ENCODE results near the gene CR1L. TPM values are rescaled to one million over a fixed set of nuclear protein-coding genes. Genes with fewer than 3 reads are reported as not detected.
"Not testable (repeated sequence)": the region's sequence is repeated elsewhere in the genome, so short reads cannot be mapped to it uniquely, and the experiment has no call there.

The CR1L gene
- total RNA-seq, 1 experiment from 2014 or later: 13.7 TPM

GRCh38 chr1:207691010-207691409, 46.1 kb downstream of the CR1L start (continued):
- TF ChIP-seq TCF7 (CRISPR knock-in tag; IDR thresholded peaks at IDR 0.05; ENCODE audit: low read depth) (no peak), ZNF671 (CRISPR knock-in tag; IDR thresholded peaks at IDR 0.05) (no peak), NR3C1 (CRISPR knock-in tag; conservative IDR thresholded peaks at IDR 0.05; ENCODE audit: low read depth) (no peak), TEAD4 (CRISPR knock-in tag; IDR thresholded peaks at IDR 0.05) (no peak), NR2C2 (CRISPR knock-in tag; IDR thresholded peaks at IDR 0.05) (no peak), EMX1 (CRISPR knock-in tag; IDR thresholded peaks at IDR 0.05) (no peak), ZNF532 (CRISPR knock-in tag; IDR thresholded peaks at IDR 0.05; ENCODE audit: borderline replicate concordance) (no peak), GABPB1 (CRISPR knock-in tag; IDR thresholded peaks at IDR 0.05) (no peak)

- H3K27ac Mint-ChIP-seq: no peak overlapping the region
- ATAC-seq (no peak), DNase-seq (ENCODE audit: low spot score) (no peak)
- no peak overlapping the region for H3K4me3 Mint-ChIP-seq
- H3K9me3 Mint-ChIP-seq: no peaks in the 10 kb centered on the region
- no peaks in the 10 kb centered on the region for H3K27me3 Mint-ChIP-seq (ENCODE audit: low read depth)
- ChIA-PET CTCF (interaction anchor here (0.7 to 1.6 kb wide), 3 partner anchors 11 to 105 kb away, joined by 3 to 6 read pairs (median 4); no protein-coding TSS in a partner anchor), POLR2A (no interaction called here)
- no peak for TF ChIP-seq ETV6 (CRISPR knock-in tag; IDR thresholded peaks at IDR 0.05)
- TF ChIP-seq RELA (CRISPR knock-in tag; IDR thresholded peaks at IDR 0.05; ENCODE audit: borderline replicate concordance): no peak
- no peak for TF ChIP-seq NR2C2 (CRISPR knock-in tag; IDR thresholded peaks at IDR 0.05)
- no peaks in the 10 kb centered on the region for H3K36me3 Mint-ChIP-seq
- peaks cover 7% of the 10 kb centered on the region for H3K4me1 Mint-ChIP-seq
These were observed 46.9 kb downstream of the CR1L start for GRCh38 chr1:207691841-207692240.

DNA sequence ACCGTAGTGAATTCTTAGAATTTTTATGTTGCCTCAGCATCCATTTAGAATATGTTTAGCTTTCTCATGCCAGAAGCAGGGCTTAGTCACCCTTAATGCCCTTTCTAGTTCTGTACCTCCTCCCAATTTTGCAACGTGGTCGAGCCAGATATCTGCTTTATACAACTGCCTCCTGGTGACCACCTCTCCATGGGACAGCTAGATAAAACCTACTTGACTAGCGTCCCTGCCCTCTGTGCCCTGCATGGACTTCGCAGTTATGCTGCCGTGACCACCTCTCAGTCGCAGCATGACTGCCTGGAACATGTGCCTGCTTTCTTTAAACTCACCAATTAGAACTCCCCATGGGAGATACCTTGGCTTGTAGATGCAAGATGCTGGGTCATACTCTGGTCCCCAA, 47.4 kb downstream of the CR1L start:
- not testable (repeated sequence) for ATAC-seq; H3K27me3 Mint-ChIP-seq (ENCODE audit: low read depth); H3K36me3 Mint-ChIP-seq

DNA sequence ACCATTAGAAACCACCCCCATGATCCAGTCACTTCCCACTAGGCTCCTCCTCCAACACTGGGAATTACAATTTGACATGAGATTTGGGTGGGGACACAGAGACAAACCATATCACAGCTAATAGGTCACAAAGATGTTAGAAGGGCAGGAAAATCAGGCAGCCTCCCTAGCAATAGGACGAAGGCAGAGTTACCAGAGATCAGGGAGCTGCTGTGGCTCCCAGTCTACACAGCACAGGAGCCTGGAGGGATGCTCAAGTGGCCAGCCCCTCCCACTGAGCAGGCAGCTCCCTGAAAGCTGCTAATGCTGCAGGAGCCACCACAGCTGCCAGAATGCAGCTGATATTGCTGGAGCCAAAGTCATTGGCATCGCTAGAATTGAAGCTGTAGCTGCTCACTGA, 51.0 kb downstream of the CR1L start:
- Mint-ChIP-seq H3K27me3 (ENCODE audit: low read depth) (no peaks in the 10 kb centered on the region), H3K9me3 (no peaks in the 10 kb centered on the region), H3K4me1 (peaks cover 12% of the 10 kb centered on the region), H3K4me3 (no peak overlapping the region), H3K27ac (no peak overlapping the region), H3K36me3 (no peaks in the 10 kb centered on the region)
- peak; percentile 27 for DNase-seq (ENCODE audit: low spot score)
- CTCF ChIA-PET: interaction anchor here (0.8 kb wide), 1 partner anchor 116 kb away, joined by 3 read pairs; no protein-coding TSS in a partner anchor
- POLR2A ChIA-PET: no interaction called here
- ATAC-seq: peak; percentile 64
- TF ChIP-seq ZNF416 (CRISPR knock-in tag; IDR thresholded peaks at IDR 0.05) (no peak), ARID4B (CRISPR knock-in tag; IDR thresholded peaks at IDR 0.05; ENCODE audit: borderline replicate concordance) (no peak), ETV6 (CRISPR knock-in tag; IDR thresholded peaks at IDR 0.05) (no peak)
- TF ChIP-seq, protein P1, sequence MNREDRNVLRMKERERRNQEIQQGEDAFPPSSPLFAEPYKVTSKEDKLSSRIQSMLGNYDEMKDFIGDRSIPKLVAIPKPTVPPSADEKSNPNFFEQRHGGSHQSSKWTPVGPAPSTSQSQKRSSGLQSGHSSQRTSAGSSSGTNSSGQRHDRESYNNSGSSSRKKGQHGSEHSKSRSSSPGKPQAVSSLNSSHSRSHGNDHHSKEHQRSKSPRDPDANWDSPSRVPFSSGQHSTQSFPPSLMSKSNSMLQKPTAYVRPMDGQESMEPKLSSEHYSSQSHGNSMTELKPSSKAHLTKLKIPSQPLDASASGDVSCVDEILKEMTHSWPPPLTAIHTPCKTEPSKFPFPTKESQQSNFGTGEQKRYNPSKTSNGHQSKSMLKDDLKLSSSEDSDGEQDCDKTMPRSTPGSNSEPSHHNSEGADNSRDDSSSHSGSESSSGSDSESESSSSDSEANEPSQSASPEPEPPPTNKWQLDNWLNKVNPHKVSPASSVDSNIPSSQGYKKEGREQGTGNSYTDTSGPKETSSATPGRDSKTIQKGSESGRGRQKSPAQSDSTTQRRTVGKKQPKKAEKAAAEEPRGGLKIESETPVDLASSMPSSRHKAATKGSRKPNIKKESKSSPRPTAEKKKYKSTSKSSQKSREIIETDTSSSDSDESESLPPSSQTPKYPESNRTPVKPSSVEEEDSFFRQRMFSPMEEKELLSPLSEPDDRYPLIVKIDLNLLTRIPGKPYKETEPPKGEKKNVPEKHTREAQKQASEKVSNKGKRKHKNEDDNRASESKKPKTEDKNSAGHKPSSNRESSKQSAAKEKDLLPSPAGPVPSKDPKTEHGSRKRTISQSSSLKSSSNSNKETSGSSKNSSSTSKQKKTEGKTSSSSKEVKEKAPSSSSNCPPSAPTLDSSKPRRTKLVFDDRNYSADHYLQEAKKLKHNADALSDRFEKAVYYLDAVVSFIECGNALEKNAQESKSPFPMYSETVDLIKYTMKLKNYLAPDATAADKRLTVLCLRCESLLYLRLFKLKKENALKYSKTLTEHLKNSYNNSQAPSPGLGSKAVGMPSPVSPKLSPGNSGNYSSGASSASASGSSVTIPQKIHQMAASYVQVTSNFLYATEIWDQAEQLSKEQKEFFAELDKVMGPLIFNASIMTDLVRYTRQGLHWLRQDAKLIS (CRISPR knock-in tag; IDR thresholded peaks at IDR 0.05; ENCODE audit: borderline replicate concordance): no peak
- TF ChIP-seq, protein P2, sequence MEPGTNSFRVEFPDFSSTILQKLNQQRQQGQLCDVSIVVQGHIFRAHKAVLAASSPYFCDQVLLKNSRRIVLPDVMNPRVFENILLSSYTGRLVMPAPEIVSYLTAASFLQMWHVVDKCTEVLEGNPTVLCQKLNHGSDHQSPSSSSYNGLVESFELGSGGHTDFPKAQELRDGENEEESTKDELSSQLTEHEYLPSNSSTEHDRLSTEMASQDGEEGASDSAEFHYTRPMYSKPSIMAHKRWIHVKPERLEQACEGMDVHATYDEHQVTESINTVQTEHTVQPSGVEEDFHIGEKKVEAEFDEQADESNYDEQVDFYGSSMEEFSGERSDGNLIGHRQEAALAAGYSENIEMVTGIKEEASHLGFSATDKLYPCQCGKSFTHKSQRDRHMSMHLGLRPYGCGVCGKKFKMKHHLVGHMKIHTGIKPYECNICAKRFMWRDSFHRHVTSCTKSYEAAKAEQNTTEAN (CRISPR knock-in tag; IDR thresholded peaks at IDR 0.05): no peak

More for the DNA sequence above, 47.4 kb downstream of the CR1L start:
- POLR2A ChIA-PET; H3K4me1 Mint-ChIP-seq; H3K4me3 Mint-ChIP-seq; H3K9me3 Mint-ChIP-seq; DNase-seq (ENCODE audit: low spot score); H3K27ac Mint-ChIP-seq: not testable (repeated sequence)
- CTCF ChIA-PET: interaction anchor here (0.8 to 1.6 kb wide), 2 partner anchors 20 to 105 kb away, joined by 4 to 6 read pairs; no protein-coding TSS in a partner anchor

All from WTC11 (cell line).